GM18498 (cell line): ENCODE data around the gene HTT.
"Not testable (repeated sequence)": the region's sequence is repeated elsewhere in the genome, so short reads cannot be mapped to it uniquely, and the experiment has no call there.

ENCODE experiments used
- ATAC-seq: cut with Tn5 transposase; IDR thresholded peaks from one replicate; pipeline ENCODE4 v1.9.1; 2021; ENCODE audit warnings: mild to moderate bottlenecking, moderate library complexity; ENCODE audit not compliant: unreplicated experiment

The HTT gene

GRCh38 chr4:3044870-3045819, 29.3 kb upstream of the HTT start:
- no peak for ATAC-seq

- no peak for ATAC-seq
Observed at GRCh38 chr4:3046162-3046561, 28.3 kb upstream of the HTT start.

- no peak for ATAC-seq
Observed at GRCh38 chr4:3046623-3047022, 27.9 kb upstream of the HTT start.

GRCh38 chr4:3047464-3048286, 26.8 kb upstream of the HTT start:
- peak; percentile 91 for ATAC-seq

GRCh38 chr4:3051141-3051897, 23.2 kb upstream of the HTT start:
- not testable (repeated sequence) for ATAC-seq

GRCh38 chr4:3054169-3054759, 20.2 kb upstream of the HTT start:
- ATAC-seq = no peak

GRCh38 chr4:3059943-3060342, 14.5 kb upstream of the HTT start:
- no peak for ATAC-seq

GRCh38 chr4:3060946-3061345, 13.5 kb upstream of the HTT start:
- no peak for ATAC-seq

- no peak for ATAC-seq
Observed at GRCh38 chr4:3062471-3062870, 12.0 kb upstream of the HTT start.

- ATAC-seq = no peak
Observed at GRCh38 chr4:3065551-3065950, 8.9 kb upstream of the HTT start.

GRCh38 chr4:3066836-3067400, 7.6 kb upstream of the HTT start:
- no peak for ATAC-seq

- ATAC-seq = no peak
Observed at GRCh38 chr4:3067473-3068001, 6.9 kb upstream of the HTT start.

- no peak for ATAC-seq
Observed at GRCh38 chr4:3069661-3070199, 4.8 kb upstream of the HTT start.

GRCh38 chr4:3070709-3071500, 3.6 kb upstream of the HTT start:
- no peak for ATAC-seq

- no peak for ATAC-seq
Observed at GRCh38 chr4:3071811-3072210, 2.7 kb upstream of the HTT start.

GRCh38 chr4:3073158-3074077, 1.1 kb upstream of the HTT start:
- peak; percentile 35 for ATAC-seq

GRCh38 chr4:3074846-3075651, 568 bp downstream of the HTT start:
- peak; percentile 11 for ATAC-seq
